Loucy (cell line): ENCODE data around the gene DOCK3.

ENCODE experiments used
- EZH2phosphoT487 ChIP-seq: fragments of 200-600 bp; IDR thresholded peaks from 2 replicates; pipeline ENCODE4 v1.6.1; 2018; ENCODE audit warnings: antibody characterized with exemption, mild to moderate bottlenecking, moderate library complexity, borderline replicate concordance
- TF ChIP-seq, protein P1 (sequence below): fragments of 200-600 bp; sonication (generic); conservative IDR thresholded peaks from 2 replicates; pipeline ENCODE4 v1.5.1; 2014; ENCODE audit warnings: mild to moderate bottlenecking, antibody characterized with exemption, low read length

DNA sequence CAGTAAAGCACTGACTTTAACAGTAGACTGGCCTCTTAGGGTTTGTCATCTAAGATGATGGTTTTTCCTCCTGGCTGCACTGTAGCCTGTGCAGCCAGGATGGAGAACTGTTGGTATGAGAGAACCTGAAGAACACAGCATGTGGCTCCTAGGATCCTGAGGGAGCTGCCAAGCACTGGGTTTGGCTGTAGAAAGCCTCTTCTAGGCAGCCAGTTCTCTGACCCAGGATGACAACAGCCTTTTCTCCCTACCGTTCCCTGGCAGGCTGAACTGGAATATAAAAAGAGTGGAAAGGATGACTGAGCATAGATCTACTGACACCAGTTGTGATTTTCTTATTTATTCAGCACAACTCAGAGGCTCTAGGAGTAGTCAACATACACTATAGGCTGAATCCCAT lies 676.0 kb downstream of the DOCK3 start:
- TF ChIP-seq, protein P1, sequence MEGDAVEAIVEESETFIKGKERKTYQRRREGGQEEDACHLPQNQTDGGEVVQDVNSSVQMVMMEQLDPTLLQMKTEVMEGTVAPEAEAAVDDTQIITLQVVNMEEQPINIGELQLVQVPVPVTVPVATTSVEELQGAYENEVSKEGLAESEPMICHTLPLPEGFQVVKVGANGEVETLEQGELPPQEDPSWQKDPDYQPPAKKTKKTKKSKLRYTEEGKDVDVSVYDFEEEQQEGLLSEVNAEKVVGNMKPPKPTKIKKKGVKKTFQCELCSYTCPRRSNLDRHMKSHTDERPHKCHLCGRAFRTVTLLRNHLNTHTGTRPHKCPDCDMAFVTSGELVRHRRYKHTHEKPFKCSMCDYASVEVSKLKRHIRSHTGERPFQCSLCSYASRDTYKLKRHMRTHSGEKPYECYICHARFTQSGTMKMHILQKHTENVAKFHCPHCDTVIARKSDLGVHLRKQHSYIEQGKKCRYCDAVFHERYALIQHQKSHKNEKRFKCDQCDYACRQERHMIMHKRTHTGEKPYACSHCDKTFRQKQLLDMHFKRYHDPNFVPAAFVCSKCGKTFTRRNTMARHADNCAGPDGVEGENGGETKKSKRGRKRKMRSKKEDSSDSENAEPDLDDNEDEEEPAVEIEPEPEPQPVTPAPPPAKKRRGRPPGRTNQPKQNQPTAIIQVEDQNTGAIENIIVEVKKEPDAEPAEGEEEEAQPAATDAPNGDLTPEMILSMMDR = no peak
- TF ChIP-seq EZH2phosphoT487 = no peak
